ENCODE data around the gene ZDHHC9.
"Not testable (repeated sequence)": the region's sequence is repeated elsewhere in the genome, so short reads cannot be mapped to it uniquely, and the experiment has no call there.

ZDHHC9 gene

DNA sequence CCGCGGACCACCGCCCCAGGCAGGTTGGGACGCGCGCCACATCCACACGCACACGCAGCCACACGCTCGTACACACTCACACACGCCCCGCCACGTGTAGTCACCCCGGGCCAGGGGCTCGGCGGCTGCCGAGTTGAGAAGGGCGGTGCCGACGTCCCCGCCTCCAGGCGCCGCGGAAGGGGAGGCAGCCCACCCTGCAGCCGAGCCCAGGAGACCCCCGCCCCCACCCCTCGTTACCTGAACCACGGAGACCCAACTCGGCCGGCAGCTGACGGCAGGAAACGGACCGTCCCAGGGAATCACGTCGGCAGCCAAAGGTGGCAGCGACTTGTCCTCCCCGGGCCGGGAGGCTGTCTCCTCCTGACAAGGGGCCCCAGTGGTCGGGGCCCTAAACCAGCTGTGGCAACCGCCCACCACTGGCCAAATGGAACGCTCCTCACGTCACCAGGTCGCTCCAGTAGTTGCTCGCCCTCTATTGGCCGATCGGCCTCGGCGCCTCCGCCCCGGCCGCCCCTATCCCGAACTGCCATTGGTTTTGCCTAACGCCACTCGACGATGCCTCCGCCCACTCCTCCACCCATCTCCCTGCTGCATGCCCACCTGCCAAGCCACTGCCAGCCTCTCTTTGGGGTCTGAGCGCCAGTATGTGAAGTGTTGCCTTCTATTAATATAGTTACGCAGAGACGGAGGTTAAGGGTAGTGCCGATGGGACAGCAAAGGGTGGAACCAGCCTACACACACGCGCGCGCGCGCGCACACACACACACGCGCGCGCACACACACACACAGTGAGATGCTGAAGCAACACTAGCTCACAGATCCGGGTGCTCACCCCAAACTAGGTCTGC is at the start of gene ZDHHC9:
ZDHHC9 (minus strand) TSS at position 428 of the 848 bp plus-strand sequence. CDS start 1,941 bp downstream, outside the sequence.
- peak; percentile 90 for DNase-seq

DNA sequence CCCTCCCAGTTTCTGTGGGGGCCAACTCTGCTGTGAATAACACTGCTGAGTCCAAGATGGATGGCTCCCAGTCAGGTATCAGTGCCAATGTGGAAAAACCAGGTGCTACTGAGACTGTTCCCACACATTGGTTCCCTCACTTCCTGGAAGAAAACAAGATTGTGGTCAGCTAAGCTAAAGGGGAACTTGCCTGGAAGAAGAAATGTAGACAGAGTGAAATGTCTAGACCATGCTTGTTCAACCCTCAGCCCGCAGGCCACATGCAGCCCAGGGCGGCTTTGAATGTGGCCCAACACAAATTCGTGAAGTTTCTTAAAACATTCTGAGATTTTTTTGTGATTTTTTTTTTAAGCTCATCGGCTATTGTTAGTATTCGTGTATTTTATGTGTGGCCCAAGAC is 33.7 kb upstream of the ZDHHC9 start:
- no peak for DNase-seq

DNA sequence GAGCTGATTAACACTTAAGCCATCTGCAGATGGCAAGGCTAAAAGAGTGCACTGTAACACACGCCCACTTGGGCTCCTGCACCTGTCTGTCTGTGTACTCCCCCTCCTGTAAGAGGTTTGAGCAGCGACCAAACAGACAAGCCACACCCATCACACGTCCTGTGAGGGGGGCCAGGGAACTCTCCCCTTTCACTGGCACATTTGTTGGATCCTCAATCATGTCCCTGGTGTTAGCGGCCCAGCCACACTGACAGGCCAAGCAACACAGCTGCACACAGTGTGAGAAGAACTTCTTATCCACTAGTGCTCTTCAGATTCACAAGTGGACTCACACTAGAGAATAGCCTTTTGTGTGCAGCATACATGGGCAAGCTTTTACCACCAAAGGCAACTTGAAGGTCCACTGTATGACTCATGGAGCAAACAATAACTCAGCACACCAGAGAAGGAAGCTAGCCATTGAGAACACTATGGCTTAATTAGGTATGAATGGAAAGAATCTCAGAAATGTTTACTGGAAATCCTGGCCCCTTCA is 33.2 kb upstream of the ZDHHC9 start:
- no peak for DNase-seq

DNA sequence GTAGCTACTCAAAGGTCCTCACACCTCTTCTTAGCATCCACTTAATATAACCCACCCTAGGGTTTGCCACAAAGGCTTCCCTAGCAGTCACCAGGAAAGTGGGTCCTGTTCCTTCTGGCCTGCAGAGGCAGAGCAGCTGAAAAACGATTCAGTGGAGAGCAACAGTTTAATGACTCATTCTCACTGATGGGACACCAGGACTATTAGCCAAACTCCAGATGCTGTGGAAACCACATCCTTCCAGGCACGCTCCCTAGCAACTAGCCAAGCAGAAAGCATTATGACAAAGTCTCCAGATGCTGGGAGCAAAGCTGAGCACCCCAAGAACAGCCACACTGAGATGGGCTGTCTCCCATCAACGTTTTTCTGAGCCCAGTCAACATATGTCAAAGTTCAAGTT is 32.0 kb upstream of the ZDHHC9 start:
- no peak for DNase-seq

DNA sequence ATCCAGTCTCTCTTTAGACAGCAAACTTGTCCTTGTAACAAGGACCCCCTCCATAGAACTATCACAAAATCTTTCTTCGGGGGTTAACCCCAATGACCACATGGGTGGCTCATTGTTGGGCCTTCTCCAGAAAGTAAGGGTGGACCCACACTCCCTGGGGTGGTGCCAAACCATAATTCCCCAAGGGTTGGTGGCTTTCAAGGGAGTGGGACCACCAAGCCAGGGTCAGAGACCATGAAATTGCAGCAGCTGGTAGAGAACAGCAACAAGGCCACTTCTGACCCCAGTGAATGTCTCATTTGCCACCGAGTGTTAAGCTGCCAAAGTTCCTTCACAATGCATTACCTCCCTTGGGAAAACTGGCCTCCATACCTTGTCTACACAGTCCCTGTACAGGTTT is 28.8 kb upstream of the ZDHHC9 start:
- no peak for DNase-seq

DNA sequence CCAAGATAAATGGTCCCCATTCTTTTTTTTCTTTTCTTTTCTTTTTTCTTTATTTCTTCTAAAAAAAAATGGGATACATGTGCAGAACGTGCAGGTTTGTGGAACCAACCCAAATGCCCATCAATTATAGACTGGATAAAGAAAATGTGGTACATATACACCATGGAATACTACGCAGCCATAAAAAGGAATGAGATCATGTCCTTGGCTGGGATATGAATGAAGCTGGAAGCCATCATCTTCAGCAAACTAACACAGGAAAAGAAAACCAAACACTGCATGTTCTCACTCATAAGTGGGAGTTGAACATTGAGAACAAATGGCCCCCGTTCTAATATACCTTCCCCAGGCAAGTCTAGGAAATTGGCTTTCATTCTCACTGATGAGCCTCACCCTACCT is 22.6 kb upstream of the ZDHHC9 start:
- DNase-seq, result not testable (repeated sequence)

DNA sequence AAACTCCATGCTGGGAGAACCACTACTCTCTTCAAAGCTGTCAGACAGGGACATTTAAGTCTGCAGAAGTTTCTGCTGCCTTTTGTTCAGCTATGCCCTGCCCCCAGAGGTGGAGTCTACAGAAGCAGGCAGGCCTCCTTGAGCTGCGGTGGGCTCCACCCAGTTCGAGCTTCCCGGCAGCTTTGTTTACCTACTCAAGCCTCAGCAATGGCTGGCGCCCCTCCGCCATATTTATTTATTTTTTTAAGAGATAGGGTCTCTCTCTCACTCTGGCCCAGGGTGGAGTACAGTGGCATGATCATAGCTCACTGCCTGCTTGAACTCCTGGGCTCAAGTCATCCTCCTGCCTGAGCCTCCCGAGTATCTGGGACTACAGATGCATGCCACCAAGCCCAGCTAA is 15.4 kb upstream of the ZDHHC9 start:
- not testable (repeated sequence) for DNase-seq

DNA sequence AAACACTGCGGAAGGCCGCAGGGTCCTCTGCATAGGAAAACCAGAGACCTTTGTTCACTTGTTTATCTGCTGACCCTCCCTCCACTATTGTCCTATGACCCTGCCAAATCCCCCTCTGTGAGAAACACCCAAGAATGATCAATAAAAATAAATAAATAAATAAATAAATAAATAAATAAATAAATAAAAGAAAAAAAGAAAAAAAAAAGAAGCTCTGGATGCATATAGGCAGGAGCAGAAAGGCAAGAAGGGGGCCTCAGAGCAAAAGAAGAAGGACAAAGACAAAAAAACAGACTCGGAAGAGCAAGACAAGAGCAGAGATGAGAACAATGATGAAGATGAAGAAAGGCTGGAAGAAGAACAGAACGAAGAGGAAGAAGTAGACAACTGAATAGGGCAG is 8.1 kb upstream of the ZDHHC9 start:
- DNase-seq, result not testable (repeated sequence)

DNA sequence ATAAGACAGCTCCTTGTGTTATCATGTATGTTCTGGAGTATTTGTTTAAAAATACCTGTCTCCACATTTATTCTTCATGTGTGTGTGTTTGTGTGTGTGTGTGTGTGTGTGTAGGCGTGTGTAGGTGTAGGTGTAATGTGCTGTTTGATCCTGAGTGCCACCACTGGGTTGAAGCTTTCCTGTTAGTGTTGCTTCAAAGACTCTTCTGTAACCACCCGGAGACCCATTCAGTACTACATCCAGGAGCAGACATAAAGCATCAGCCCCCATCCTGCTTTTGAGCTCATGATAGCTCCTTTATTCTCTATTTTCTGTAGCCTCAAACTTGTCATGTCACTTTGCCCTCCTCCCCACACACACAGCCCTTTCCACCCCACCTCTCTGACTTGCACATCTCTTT is 3.0 kb upstream of the ZDHHC9 start:
- no peak for DNase-seq

DNA sequence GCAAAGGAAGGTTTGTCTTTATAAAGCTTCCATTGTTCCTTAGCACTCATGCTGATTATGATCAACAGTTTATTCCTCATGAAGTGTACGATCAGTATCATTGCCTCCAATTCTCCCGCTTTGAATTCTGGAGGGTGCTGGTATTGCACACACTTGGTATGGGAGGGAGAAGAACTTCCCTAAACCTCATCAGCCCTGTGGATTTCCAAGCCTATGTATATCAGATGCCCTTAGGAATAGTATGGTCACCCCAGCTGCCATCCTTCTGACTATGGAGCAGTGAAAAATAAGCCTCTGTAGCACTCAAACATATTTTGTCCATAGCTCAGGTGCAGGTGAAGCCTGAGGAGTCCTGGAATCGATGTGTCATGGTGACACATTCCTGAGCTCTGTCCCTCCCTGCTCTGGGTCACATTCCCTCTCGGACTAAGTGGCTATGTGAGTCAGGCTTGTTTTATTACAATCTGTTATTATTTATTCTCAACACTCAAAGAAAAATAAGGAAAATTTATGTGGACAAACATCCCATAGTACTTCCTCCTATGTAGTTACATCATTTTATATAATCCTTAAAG is 2.0 kb upstream of the ZDHHC9 start:
- DNase-seq, result no peak

DNA sequence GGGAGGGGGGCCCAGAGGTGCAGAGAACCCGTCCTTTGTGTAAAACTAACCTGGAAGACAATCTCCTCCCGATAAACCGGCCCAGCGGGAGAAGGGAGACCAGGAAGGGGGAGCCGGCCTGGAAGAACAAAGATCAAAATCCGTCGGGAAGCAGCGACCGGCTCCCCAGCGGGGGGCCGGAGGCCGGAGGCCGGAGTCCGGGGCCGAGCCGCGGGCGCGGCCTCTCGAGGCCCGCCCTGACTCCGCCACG is 552 bp downstream of the ZDHHC9 start:
- DNase-seq, result no peak

DNA sequence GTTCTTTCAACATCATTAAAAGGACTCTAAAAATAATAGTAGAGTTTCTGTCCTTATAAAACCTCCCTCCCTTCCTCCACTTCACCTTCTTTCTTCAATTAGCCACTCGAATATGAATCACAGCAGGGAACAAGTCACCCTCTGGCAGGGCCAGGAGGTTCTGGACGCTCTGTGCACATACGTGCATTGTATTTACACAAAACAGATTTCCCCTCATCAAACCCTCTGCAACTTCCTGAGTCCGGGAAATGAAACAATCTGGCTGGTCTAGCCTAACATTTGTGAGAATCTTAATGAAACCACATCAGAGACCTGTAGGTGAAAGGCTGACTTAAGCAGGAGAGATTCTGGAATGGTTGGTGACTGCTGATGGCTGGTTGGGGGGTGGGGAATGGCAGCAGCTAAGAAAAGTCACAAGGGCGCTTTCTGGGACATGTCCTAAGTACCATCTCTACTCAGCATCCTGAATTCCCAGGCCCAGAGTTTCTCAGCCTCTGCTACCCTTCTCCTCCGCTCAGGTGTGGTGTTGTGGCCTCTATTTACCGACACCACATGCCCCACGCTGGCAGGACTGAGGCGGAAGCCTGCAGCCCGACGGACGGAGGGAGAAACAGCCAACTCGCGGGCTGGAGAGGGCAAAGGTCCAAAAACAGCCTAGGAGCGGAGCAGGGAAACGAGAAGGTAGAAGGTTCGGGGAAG is 1.0 kb downstream of the ZDHHC9 start:
- DNase-seq, result peak; percentile 33

DNA sequence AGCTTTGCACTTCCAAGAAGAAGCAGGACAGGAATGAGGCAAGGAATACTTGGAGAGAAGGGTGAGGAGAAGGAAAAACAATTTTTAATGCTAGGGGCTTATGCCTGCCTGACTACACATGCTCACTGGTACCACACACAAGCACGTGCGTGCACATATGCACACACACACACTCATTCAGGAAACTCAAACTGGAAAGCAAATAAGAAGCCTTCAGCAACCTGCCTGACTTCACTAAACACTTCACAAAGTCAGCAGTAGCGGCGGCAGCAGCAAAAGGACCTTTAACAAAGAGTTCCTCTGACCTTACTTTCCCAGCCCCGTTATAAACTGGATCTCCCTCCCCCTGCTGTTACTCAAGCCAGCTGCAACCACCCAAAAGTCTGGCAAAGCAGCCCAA is 3.3 kb downstream of the ZDHHC9 start:
- no peak for DNase-seq

DNA sequence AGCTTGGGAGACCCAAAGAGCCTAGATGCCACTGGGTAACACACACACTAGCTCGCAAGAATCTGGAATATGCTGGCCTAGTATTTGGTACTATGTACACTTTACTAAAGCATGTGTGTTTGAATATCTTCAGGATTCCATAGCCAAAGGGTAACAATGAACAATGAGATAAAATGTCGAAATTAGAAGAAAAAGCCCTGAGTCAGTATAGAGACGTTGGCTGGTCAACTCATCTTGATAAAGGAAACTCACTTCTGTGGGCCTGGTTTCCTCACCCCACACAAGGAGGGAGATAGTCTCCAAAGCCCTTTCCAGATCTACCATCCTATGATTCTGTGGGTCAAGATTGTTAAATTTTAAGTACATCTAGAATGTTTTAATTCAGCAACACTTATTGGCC is 6.9 kb downstream of the ZDHHC9 start:
- DNase-seq, result no peak

DNA sequence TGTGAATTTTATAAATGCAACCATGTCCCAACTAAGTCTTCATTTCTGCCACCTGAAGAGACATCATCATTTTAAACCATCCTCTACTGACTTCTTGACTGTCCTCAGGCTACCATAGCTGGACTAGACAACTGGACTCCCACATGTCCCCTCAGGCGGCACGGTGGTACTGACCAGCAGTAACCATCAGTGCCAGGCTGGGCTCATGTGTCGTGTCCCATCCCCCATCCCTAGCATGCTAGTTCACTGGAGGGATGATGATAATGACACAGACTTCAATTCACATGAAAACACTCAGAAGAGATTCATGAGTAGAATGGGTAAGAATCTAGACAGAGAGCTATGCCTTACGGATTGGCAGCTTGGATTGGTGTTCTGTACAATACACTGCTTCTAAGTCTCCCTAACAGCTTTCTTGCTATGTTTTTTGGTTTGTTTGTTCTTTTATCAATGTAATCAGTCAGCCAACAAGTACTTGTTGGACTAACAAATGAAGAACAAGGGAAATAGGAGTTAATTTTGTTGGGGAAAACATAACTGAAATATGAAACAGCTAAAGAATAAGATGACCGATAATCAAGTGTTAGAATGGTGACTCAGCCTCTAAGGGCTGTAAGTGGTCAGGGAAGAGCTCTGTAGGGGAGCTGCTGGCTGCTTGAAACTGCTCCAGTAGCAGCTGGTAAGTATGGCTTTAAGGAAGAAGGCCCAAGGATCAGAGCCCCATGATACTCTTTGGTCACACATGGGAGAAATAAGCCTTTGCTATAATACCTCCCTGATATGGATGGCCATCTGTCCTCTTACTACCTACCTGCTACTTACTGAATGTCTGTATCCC is 10.3 kb downstream of the ZDHHC9 start:
- DNase-seq, result no peak

DNA sequence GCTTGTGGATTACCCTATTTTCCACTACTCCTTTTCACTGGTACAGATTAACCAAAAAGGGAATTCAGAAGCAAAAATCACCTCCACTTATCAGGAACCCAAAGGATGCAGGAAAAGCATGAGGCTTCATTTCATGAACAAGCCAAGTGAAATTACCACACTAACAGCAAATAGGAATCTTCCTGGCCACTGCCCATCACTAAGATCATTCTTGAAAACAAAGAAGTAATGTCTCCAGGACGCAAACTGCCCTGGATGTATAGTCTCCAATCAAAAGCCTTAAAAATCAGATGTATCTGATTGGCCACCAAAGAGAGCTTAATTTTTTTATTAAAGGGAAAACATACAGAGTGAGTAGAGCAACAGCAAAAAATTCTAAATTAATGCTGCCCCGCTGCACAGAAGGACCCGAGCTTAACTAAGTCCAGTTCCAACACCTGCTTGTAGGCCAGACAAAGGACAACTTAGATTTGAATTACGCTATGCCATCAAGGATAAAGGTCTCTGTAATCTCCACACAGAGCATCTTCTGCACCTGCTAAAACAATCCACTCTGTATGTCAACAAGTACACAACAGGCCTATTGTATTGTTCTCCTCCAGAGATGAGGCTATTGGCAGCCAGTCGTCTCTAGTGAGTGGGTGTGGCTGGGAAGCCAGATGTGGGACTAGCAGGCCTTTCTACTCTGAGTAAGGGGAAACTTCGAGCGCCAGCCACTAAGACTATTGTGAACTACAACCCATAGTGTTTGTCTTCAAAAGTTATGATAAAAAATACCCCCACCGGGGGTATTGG is 12.4 kb downstream of the ZDHHC9 start:
- peak; percentile 69 for DNase-seq

DNA sequence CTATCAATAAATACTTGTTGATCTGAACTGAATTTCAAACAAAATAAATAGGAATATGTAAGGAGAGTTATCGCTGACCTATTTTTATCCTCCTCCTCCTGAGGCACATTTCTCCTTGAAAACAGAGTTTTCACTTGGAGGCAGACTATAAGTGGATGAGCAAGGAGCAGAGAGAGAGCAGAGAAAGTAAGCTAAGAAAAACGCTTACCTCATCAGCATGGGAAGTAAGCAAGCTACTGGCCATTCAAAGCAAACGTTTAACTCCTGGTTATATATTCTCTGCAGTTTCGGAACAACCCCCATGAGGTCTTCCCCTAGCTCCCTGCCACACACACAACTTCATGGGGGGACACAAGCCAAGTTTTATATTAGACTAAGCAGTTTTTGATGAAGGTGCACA is 13.2 kb downstream of the ZDHHC9 start:
- no peak for DNase-seq

DNA sequence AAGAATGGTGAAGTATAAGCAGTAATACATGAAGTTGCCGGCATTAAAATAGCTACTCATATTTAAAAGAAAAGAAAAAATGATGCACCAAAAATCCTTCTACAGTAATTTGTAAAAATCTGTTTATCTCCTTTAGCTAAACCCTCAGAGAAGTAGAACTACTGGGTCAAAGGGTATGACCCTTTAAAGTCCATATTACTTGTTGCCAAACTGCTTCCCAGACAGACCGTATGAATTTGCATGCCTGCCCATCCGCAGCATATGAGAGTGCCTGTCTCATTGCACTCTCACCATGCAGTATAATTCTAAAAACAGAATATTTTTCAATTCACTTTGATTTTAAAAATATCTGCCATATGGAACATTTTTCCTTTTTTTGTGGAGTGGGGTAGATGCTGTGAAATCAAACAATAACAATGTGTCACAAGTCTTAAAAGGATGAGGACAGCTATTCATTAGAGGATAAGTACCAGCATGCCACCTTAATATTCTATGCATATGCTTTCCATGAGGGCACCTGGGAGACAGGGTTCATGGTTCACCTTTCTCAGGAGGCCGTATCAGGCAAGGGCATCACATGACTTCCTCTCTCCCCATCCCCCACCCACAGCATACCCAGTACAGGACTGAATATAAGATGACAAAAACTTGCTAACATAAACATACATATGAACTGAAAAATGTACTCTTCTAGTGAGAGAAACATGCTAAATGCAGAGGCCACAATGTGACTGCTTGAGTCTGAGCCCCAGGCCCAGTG is 17.8 kb downstream of the ZDHHC9 start:
- no peak for DNase-seq

DNA sequence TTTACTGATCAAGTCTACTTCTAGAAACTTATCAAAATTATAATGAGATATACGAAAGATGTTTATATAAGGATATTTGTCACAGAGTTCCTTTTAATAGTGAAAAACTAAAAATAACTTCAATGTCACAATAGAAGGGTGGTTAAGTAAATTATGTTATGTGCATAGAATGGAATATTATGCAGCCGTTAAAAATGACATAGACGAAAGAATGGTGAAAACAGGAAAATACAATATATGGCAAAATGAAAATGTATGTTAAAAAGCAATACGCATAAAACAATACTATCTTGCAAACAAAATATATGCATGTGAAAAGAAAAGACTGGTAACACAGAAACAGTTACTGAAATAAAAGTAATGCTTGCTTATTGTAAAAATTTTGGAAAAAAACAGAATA is 19.1 kb downstream of the ZDHHC9 start:
- DNase-seq, result no peak

DNA sequence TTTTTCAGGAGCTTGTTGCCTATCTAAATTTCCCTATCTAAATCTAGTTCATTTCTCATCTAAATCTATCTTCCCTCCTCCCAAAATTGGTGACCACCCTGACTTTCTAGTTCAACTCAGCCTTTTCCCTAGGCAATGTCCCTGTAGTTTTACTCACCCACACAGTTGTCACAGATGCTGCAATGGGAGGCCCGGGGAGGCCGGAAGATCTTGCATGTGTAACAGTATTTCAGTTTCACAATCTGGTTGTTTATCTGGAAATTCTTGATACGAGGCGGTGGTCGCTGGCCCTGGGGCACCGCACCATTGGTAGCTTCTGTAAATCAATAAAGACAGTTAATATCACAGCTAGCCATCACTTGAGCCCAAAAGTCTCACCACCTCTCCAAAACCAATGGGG is 20.2 kb downstream of the ZDHHC9 start:
- no peak for DNase-seq

DNA sequence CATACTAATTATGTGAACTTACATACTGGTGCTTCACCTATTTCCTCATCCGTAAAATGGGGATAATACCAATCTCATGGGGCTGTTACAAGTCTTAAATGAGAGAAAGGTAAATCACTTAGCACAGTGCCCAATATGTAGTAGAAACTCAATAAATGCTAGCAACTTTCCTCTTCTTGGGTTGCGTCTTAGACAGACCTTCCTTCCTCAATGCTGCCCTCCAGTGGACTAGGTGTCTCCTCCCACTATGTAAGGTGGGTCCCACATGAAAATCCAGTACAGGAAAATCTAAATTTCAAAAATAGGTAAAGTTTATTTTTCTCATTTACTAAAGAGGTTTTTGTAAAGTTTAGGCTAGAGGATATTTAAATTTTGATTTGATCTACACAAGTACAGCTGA is 20.6 kb downstream of the ZDHHC9 start:
- peak; percentile 5 for DNase-seq

DNA sequence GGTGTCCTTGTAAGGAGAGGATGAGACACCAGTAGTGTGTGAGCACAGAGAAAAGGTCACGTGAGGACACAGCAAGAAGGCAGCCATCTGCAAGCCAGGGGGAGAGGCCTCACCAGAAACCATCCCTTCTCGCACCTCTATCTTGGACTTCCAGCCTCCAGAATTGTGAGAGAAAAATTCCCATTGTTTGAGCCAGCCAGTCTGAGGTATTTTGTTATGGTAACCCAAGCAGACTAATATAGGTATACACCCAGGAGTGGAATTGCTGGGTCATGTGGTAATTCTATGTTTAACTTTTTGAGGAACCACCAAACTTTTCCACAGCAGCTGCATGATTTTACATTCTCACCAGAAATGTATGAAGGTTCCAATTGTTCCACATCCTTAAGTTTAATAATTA is 25.6 kb downstream of the ZDHHC9 start:
- no peak for DNase-seq
